Bladder microvascular endothelial cell (primary cell): ENCODE data around the gene FASN. TPM values are rescaled to one million over a fixed set of nuclear protein-coding genes. Genes with fewer than 3 reads are reported as not detected.

Experiments
- total RNA-seq: library from RNA; depleted of rRNA; stranded (reverse); fragments of >200 nt; gene quantifications from 2 replicates; pipeline ENCODE4 v1.2.3, GENCODE V29; 2014

The FASN gene
- 73.0 and 95.0 TPM in 2 replicates for total RNA-seq

GRCh38 chr17:82098169-82098938, at the start of gene FASN:
Gene FASN (minus strand): TSS chr17:82098236. CDS start chr17:82096445, 1,791 bp downstream.

GRCh38 chr17:82065638-82066303, 32.3 kb downstream of the FASN start, which contains the start of gene DUS1L:
Gene DUS1L (minus strand): TSS chr17:82065804. CDS start chr17:82065059, 745 bp downstream.

DNA sequence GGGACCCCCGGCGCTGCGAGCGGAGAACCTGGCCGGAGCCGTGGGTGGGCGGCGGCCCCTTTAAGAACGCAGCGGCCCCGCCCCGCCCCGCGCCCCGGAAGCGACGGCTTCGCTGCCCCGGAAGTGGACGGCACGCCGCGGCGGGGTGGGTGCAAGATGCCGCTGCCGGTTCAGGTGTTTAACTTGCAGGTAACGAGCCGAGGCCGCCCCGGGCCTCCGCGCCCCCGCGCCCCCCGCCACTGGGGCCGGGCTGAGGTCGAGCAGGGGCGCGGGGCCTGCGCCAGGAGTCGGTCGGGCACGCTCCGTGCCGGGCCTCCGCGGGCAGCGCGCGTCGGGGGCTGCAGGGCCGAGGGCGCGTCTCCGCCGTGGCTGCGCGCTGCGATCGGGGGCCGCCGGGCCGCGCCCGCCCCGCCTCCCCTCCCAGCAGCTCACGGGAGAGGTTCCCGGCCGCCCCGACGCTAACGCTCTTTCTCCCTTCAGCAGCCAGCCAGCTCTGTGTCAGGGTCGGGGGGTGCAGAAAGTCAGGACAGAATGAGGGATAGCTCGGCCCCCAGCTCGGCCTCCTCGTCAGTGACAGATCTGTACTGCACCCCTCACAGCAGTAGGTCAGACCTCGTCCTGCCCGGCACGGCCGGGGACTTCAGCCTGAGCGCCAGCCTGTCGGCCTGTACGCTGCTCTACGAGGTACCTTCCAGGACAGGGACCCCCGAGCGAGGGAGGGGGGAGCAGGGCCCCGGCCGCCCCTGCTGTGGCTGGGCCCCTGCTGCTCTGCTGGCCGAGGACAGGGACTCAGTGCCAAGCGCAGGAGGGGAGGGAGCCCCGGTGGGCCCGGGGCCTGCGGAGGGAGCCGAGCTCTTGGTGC, 46.0 kb downstream of the FASN start, which contains the start of the genes GPS1 and RFNG:
GPS1 (plus strand) TSS at position 123 of the 862 bp plus-strand sequence; CDS start at position 157, 34 bp downstream.
RFNG (minus strand) TSS at position 36 of the 862 bp plus-strand sequence. CDS start 45 bp downstream, outside the sequence.

GRCh38 chr17:82037092-82037888, 60.7 kb downstream of the FASN start, which contains the start of gene DCXR:
Gene DCXR (minus strand): TSS chr17:82037697. CDS start chr17:82037682, 15 bp downstream.

GRCh38 chr17:82031303-82031884, 66.6 kb downstream of the FASN start, which contains the start of gene RAC3:
Gene RAC3 (plus strand): TSS chr17:82031678. CDS start chr17:82031762, 84 bp downstream.

Other genes starting within 250 kb of the FASN start
- 635 and 762 TPM in 2 replicates for gene P4HB, start 237.7 kb downstream of the FASN start, total RNA-seq
- 105 and 173 TPM in 2 replicates for gene ARHGDIA, start 226.9 kb downstream of the FASN start, total RNA-seq
- gene ALYREF, start 206.7 kb downstream of the FASN start, total RNA-seq, result 167 and 225 TPM in 2 replicates
- gene ANAPC11, start 206.5 kb downstream of the FASN start, total RNA-seq, result 128 and 151 TPM in 2 replicates
- 0.19 TPM in 1 of 2 replicates, not detected in the other for gene NPB, start 196.0 kb downstream of the FASN start, total RNA-seq
- gene PCYT2, start 186.8 kb downstream of the FASN start, total RNA-seq, result 39.6 and 48.7 TPM in 2 replicates
- 21.1 and 22.8 TPM in 2 replicates for gene SIRT7, start 180.1 kb downstream of the FASN start, total RNA-seq
- 12.0 and 22.8 TPM in 2 replicates for gene MAFG, start 170.5 kb downstream of the FASN start, total RNA-seq
- gene PYCR1, start 160.9 kb downstream of the FASN start, total RNA-seq, result 35.5 and 101 TPM in 2 replicates
- gene MYADML2, start 151.0 kb downstream of the FASN start, total RNA-seq, result not detected in 2 replicates
- 0.19 TPM in 1 of 2 replicates, not detected in the other for gene NOTUM, start 137.0 kb downstream of the FASN start, total RNA-seq
- 16.5 and 25.6 TPM in 2 replicates for gene ASPSCR1, start 120.6 kb downstream of the FASN start, total RNA-seq
- 26.7 and 47.4 TPM in 2 replicates for gene CENPX, start 75.4 kb downstream of the FASN start, total RNA-seq
- 13.9 and 22.8 TPM in 2 replicates for gene LRRC45, start 74.9 kb downstream of the FASN start, total RNA-seq
- gene RAC3, start 66.6 kb downstream of the FASN start, total RNA-seq, result 13.1 and 14.3 TPM in 2 replicates
- 28.7 and 48.2 TPM in 2 replicates for gene DCXR, start 60.5 kb downstream of the FASN start, total RNA-seq
- 17.0 and 29.6 TPM in 2 replicates for gene RFNG, start 46.4 kb downstream of the FASN start, total RNA-seq
- 72.7 and 85.7 TPM in 2 replicates for gene GPS1, start 46.3 kb downstream of the FASN start, total RNA-seq
- 54.6 and 59.5 TPM in 2 replicates for gene DUS1L, start 32.4 kb downstream of the FASN start, total RNA-seq
- 4.9 and 11.0 TPM in 2 replicates for gene CCDC57, start 114.6 kb upstream of the FASN start, total RNA-seq
- 146 and 192 TPM in 2 replicates for gene SLC16A3, start 130.8 kb upstream of the FASN start, total RNA-seq
- gene CSNK1D, start 175.5 kb upstream of the FASN start, total RNA-seq, result 40.8 and 76.5 TPM in 2 replicates
- not detected in 2 replicates for gene CD7, start 219.4 kb upstream of the FASN start, total RNA-seq
- 2.2 and 3.9 TPM in 2 replicates for gene SECTM1, start 235.5 kb upstream of the FASN start, total RNA-seq